ENCODE measurements around the gene ATRNL1.
"Not testable (repeated sequence)": the region's sequence is repeated elsewhere in the genome, so short reads cannot be mapped to it uniquely, and the experiment has no call there.

Gene ATRNL1

DNA sequence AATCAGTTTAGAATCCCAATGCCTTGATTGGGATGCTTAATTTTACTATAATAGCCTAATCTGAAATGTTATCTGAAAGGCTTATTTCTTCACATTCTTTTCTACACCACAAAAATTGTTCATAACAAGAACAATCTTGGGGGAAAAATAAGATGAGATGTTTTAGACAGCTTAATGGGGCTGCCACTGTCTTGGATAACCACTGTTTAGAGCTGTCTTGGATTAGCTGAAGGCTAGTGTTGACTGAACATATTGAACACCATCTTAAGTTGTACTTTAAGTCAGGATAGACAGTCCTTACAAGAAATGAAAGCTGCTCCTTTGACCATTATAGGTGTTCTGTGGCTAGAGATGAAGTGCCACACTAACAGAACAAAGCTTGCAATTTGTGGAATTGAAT, 678.6 kb downstream of the ATRNL1 start:
- no peak for DNase-seq

DNA sequence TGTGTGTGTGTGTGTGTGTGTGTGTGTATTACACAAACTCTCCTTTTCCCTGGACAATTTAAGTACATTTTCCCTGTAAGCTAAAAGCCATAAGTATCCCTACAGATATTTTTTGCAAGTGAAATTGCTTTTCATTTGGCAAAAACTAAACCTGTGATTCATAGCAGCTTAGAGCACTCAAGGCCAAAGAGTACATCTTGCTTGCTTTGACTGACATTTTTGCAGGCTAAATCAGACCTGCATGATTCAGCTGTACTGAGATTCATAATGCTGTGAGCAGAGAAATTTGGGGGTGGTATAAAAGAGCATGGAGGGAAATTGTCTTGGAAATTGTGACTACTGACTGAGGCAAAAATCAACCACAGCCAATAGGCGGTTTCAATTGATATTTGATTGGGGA, 679.4 kb downstream of the ATRNL1 start:
- DNase-seq, result no peak

DNA sequence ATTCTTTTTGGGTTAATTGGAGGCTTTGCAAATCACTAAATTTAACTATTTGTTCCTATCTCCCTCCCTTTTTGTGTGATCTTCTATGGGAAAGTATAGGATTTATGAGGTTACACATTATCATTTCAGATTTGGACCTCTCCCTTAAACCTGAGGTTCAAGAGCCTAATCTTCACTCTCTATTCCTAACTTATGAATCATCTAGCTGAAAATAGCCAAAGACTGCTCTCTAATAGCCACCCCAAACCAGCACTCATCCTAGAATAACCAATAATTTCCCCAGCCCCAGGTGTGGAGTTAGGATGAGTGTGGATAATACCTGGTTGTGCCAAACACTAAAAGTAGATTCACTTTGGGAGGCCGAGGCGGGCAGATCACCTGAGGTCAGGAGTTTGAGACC, 680.7 kb downstream of the ATRNL1 start:
- DNase-seq, result no peak

DNA sequence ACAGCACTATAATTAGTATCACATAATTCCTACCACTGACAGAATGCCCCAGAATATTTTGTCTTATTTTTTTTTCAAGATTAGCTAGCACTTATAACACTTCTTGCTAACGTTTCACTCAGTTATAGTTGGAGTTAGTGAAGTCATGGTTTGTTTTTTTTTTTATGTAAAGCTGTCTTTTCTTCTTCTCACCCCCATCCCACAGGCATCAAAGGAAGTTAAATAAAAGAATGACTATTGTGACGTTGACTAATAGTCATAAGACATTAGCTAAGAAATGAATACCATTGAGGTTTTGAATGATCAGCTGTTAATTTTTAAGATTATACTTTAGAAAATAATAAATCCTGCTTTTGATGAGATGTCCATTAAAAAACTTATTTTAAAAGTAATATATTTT, 681.6 kb downstream of the ATRNL1 start:
- no peak for DNase-seq

DNA sequence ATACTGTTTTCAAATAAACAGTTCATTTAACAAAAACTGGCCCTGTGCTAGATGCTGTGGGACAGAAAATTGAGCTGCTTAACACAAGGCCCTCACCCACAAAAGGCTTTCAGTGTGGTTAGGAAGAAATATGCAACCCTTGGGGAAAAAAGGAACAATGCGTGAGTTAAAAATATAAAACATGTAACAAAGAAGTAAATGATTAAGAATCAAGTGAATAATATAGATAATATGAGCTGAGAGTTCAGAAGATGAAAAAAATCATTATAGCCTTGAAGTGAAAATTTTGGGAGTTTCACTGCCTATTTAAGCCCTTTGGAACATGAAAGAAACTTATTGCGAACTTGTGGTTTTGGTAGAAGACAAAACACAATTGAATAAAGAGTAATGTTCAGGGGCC, 684.5 kb downstream of the ATRNL1 start:
- DNase-seq, result no peak

DNA sequence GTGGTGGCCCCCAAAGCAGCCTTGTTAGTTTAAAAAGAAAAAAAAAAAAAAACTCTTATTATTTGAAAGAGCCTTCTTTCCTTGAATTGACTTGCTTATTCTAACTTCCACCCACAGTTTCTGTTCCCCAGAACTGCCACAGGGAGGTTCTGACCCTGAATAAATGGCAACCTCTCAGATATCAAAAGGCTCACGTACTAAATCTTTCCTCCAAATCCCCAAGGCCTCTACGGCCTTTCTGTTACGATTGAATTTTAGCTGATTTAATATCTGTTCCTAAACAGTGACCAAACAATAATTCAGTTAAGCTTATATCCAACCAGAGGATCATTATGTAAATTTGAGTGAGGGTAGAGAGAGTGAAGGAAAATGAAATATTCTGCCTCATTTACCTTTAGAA, 697.1 kb downstream of the ATRNL1 start:
- DNase-seq, result no peak

DNA sequence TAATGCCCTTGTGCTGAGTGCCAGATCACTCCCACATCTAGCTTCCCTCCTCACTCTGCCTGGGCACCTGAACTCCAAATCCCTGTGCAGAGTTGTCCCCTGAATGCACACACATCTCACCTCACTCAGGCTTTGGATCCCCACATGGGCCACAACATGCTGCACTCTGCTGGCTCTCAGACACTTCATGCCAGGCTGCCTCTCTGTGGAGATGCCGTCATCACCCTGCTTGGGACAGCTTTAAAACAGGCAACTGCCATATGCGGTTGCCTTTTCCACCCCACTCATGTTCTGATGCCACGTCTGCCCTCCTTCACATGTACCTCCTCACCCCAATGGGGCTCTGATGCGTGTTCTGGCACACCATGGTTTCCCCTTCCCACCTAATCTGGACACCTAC, 702.8 kb downstream of the ATRNL1 start:
- DNase-seq, result no peak

DNA sequence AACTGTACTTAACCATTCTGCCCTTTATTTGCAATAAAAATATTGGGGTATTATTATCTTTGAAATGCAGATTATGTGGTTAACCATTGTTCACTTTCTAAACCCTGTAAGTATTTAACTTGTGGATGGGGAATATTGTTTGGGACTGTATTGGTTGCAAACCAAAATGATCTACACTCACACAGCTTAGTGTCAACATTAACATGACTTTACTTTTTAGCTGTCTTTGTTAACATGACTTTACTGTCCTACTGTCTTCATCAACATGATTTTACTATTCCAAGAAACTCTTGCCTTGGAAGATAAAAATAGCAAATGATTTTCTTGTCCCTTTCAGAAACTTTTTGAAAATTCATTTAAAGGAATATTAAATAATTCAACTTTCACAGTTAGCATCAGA, 708.3 kb downstream of the ATRNL1 start:
- DNase-seq, result no peak

DNA sequence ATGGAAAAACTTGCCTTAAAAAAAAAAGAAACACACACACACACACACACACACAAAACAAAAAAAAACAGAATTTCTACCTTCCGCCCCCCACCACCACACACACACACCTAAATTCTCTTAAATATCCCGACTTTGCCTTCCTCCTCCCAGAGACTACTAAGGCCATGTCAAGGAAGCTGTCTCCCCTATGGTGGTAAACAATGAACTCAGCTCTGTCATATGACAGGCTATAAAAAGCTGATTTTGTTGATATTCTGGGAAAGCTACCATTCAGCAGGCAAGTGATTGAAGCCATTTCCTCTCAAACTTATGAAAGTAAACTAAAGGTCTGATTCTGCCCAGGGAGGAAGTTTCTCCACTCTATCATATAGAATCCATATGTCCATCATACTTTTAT, 708.8 kb downstream of the ATRNL1 start:
- DNase-seq, result no peak

DNA sequence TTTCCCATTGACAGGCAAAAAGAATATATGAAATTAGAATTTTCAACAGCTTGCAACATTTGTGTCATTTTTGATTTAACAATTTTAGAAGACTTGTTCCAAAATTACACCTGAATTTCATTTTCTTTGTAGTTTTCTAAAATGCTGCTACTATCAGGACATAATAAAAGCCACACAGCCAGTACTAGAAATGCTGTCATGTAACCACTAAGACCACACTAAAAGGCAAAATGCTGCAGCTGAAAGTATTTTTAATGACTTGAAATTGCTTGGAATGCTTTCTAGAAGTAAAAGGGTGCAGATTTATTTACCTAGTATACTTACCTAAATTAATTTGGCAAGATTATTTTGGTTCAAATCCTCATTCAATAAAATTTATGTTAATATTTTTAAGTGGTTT, 709.7 kb downstream of the ATRNL1 start:
- no peak for DNase-seq

DNA sequence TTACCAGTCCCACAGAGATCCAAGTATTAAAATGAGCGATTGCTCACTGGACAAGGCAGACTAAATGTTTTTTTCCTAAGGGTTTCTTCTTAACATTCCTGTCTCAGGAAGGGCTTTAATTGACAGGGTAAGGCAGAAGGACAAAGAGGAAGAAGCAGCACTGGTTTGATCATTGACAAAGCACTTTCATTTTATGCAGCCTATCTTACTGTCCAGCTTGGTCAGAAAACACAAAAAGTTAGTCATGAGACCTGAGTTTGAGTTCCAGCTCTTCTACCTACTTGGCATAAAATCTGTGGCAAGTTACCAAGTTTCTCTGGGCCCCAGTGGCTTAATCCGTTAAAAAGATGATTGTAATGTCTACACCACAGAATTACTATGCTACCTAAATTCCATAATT, 721.4 kb downstream of the ATRNL1 start:
- no peak for DNase-seq

DNA sequence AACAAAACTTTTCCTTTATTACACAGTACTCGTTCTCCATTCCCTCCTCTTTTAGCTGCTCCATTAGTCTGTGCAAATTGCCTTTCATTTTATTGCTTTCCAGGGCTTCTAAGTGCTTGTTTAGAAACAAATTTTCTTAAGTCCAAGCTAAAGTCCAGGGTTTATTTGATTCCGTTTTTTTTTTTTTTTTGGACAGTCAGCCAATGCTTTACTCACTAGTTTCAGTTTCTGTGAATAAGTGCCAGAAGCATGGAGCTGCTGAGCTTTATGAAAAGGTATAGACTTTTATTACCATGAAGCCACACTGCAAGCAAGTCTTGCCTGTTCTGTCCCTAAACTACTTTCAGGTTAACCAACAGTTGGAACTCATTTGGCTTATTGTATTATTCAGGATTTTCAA, 724.8 kb downstream of the ATRNL1 start:
- no peak for DNase-seq

DNA sequence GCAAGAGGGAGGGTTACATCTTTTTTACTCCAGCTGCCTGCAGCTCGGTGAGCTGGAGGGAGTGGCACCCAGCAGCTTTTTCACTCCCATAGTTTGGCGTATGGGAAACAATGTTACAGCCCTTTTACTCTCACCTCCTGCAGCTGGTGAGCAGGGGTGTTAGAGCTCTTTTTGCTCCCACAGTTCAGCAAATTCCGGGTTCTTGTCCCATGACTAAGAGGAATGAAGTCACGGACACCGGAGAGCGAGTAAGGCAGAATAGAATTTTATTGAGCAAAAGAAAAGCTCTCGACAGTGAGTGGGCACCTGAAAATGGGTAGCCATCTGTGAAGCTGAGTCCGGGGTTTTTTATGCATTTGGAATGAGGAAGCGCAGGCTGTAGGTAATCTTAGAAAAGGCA, 733.2 kb downstream of the ATRNL1 start:
- no peak for DNase-seq

DNA sequence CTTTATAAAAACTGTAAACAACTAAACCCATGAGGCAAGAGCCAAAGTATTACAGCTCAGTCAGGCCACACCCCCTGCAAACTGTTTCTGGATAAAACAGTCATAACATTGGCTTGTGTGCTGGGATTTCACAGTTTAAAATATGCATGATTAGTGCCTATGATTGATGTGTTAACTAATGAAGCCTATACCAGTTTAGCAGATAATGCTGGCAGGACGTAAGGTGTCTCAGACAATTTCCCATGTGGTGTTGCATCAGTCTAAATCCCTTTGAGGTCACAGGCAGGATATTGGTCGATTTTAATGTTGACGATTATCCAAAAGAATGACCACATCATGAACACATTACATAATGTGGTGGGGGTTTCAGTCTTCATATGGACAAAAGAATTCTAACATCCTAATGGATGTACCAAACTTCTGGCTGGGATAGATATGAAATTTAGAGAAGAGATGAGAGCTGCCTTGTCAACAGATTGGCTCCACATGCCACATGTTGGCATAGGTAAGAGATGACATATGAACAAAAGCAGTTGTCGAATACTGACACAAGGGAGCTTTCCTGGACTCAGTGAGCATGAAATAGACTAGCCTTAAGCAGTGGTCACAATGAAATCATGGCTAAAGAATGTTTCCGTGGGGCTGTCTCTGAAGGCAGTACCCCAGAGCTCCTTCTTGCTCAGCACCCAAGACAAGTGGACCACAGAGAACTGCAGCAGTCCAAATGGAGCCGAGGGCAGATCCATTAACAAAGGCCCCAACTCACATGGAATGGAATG, 734.3 kb downstream of the ATRNL1 start:
- DNase-seq, result no peak

DNA sequence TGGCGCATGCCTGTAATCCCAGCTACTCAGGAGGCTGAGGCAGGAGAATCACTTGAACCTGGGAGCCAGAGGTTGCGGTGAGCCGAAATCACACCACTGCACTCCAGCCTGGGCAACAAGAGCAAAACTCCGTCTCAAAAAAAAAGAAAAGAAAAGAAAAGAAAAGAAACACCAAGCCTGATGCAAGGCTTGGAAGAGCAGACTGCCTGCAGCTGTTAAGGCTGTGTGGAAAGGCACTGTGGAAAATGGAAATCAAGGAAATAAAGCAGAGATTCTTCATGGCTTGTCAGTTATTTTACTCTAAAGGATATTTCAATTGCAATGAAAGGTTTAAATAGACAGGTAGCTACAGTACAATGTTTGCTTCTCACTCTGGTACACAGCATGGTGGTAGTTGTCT, 735.0 kb downstream of the ATRNL1 start:
- DNase-seq, result not testable (repeated sequence)

DNA sequence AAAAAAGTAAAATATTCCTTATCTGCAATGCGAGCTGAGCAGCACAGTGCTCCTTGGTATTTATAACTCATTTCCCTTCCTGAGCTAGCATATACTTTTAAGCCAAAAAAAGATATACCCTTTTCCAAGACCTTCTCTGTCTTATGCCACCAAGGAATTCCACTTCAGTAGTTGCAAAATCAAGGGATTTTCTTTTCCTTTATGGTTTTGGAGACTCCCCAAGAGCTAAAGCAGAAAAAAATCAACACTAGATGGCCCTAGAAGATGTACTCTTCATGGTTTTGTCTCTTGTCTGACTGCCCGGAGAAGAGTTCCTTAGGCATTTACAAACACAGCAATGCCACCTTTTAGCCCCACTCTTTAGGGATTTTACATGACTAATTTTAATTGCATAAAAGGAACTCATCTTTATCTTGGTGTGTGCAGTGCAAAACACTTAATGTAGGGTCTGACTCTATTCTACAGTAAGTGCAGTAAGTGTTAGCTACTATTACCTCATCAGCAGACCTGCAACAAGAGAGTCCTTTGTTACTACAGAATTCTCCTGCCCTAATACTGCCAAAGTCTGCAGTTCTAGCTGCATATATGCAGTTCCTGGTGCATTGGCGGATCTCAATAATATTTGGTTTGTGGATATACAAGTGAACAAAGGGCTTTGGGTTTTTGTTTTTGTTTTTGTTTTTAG, 736.5 kb downstream of the ATRNL1 start:
- no peak for DNase-seq

DNA sequence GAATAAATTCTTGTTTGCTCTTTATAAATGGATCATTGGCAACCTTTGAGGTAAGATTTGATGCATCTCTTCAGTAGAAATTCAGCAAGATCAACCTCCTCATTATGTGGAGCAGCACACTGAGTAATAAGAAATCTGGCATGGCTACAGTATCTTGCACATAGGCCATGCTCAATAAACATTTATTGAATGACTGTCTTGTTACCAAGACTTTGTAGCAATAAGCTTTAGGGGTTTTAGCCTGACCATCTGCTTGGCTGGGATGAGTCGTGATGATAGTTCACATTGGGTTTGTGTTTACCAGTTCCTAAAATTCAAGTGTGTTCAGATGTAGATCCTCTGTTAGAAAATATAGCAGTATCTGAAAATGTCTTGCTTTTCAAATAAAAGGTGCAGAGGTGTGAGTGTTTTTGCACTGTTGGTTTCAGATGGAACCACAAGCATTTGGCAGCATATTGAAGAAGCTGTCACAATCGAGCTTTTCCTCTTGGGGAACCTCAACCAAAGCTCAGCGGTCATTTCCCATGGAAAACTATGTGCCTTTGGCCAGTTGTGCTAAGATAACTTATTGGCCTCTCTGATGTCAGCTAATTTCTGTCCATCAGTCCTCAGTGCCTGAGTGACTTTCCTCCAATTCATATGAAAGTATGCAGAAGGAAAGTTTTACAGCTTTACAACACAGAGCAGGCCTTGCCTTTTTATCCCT, 737.3 kb downstream of the ATRNL1 start:
- no peak for DNase-seq

DNA sequence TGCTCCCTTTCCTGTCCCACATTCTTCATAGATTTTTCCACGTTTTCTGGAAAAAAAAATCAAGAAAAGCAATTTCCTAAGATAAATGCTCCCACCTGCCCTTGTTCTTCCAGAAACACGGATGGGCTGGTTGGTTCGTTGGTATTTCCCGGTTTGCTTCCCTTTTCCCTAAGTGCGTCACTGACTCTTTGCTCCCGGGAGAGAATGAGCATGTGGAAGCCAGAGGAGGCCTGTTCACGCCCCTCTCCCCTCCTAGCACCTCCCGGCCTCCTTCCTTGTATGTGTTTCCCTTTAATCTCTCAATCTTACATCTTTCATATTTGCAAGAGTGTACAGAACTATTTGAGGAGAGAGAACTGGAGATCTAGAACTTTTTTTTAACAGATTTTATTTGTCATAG, 737.9 kb downstream of the ATRNL1 start:
- no peak for DNase-seq

DNA sequence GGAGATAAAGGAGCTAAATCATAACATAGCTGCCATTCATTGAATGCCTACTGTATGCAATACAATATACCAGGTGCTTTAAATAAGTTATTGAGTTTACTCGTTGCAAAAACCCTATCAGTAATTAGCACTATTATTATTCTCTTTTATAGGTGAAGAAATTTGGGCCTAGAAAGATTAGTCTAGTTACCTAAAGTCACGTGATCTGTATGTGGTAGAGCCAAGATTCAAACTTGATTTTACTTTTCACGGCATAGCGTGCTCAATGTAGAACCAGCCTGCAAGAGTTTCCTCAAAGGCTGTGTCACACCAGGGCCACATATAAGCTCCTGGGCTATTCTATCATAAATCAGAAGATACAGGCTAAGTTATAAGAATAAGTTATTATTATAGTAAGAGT, 740.0 kb downstream of the ATRNL1 start:
- no peak for DNase-seq

DNA sequence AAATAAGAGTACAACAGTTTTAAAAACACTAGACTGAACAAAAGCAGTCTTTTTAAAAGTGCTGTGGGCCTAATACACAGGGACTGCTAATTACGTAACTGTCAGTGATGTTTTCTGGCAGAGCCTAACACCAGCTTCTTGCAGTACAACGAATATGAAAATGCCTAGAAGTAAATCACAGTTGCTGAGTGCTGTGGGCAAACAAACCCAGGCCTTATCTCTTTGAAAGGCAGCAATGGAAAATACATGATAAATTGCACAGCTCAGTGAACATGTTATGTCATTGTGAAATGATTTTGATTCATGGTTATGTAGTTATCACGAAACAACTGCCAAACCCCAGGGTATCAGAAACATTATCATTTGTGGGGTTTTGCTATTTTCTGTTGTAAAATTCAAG, 751.4 kb downstream of the ATRNL1 start:
- DNase-seq, result no peak

DNA sequence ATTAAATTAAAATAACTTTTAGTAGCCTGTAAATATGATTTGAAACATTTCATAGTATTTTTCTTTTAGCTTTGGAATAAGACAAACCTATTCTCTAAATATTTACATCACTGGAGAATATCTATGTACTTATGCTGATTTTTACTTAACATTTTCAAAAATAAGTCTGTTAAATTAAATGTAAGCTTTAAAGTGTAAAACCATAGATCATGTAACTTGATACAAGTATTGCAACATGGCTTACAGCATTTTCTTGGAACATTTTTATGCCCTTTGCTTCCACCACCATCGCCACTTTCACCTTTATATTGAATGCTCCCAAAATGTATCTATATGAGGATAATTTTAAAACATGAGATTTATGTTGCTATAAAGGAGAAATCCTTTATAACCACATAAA, 752.8 kb downstream of the ATRNL1 start:
- no peak for DNase-seq

DNA sequence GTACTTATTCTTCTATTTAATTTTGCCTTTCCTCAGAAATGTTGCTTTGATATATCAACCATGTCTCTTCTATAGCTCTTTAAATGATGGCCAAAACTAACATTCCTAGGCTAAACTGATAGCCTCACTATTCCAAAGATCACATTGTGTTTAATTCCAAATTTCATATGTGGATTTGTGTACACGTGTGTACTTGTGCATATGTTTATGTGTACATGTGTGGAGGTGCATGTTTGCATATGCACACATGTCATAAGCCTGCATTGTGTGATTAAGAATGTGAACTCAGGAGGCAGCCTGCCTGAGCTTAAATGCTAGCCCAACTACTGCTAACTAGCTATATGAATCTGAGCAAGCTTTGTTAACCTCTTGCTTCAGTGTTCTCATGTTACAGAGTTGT, 753.4 kb downstream of the ATRNL1 start:
- DNase-seq, result no peak

DNA sequence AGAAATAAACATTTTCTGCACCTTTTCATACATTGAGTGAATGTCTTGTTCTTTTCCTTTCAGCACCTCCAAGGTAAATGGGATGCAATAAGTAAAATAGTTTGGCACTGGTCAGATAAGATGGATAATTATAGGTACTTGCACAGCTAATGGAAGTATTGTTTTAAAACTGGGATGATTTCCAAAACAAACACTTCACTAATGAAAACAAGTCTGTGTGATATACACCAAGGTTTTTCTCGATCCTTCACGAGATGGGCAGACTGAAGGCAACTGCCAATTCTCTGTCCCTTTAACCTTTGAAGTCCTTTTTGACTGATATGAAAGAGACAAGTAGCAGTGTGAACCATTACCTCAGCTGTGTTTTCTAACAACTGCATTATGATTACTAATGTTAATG, 756.0 kb downstream of the ATRNL1 start:
- no peak for DNase-seq

DNA sequence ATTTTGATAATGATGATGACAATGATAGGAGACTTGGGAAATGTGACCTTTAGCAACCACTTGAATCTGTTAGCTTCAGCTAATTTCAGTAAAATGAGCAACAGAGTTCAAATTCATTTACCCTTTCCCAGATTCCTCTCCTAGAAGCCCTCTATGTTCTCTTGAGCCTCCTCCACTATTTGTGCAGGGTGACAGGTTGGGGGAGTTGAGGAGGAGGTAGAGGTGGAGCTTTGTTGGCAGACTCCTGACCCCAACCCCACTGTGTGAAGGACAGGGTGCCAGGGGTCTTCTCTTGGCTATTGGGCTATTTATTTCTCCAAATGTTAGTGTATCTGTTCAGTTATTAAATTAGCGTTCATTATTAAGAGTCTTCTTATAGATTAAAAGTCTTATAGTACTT, 757.5 kb downstream of the ATRNL1 start:
- DNase-seq, result no peak
